DOHH2 (cell line): ENCODE measurements around the gene LRRC37A3.
"Not testable (repeated sequence)": the region's sequence is repeated elsewhere in the genome, so short reads cannot be mapped to it uniquely, and the experiment has no call there.

Experiments
- H3F3A ChIP-seq: fragments of 200-600 bp; sonication (generic), shearing (Covaris generic); 2 replicates; pipeline ENCODE4 v1.6.0; 2016; ENCODE audit warnings: antibody characterized with exemption, mild to moderate bottlenecking; ENCODE audit not compliant: control insufficient read depth, insufficient read depth
- H3K27ac ChIP-seq: fragments of 200-600 bp; sonication (generic); 2 replicates; pipeline ENCODE4 v1.5.1; 2014; ENCODE audit warnings: low read depth, mild to moderate bottlenecking, low read length, moderate library complexity
- H3K27me3 ChIP-seq: fragments of 200-600 bp; sonication (generic); 2 replicates; pipeline ENCODE4 v1.6.1; 2014; ENCODE audit warnings: mild to moderate bottlenecking, low read length, mixed read lengths; ENCODE audit not compliant: control insufficient read depth
- H3K36me3 ChIP-seq: fragments of 200-600 bp; sonication (generic); 2 replicates; pipeline ENCODE4 v1.6.1; 2014; ENCODE audit warnings: mild to moderate bottlenecking, low read length, moderate library complexity, mixed read lengths; ENCODE audit not compliant: control insufficient read depth
- H3K4me1 ChIP-seq: fragments of 200-600 bp; sonication (generic); 2 replicates; pipeline ENCODE4 v1.6.1; 2014; ENCODE audit warnings: mild to moderate bottlenecking, low read length, mixed read lengths; ENCODE audit not compliant: control insufficient read depth
- H3K4me2 ChIP-seq: fragments of 200-600 bp; sonication (generic); 2 replicates; pipeline ENCODE4 v1.6.0; 2014; ENCODE audit warnings: mild to moderate bottlenecking, low read length, moderate library complexity
- H3K4me3 ChIP-seq: fragments of 200-600 bp; sonication (generic); 2 replicates; pipeline ENCODE4 v1.5.1; 2014; ENCODE audit warnings: mild to moderate bottlenecking, low read length, mixed read lengths
- H3K79me2 ChIP-seq: fragments of 200-600 bp; sonication (generic); 2 replicates; pipeline ENCODE4 v1.6.1; 2014; ENCODE audit warnings: mild to moderate bottlenecking, low read length, mixed read lengths; ENCODE audit not compliant: control insufficient read depth
- H3K9me2 ChIP-seq: fragments of 200-600 bp; sonication (generic); replicated peaks from 2 replicates; pipeline ENCODE4 v1.6.1; 2014; ENCODE audit warnings: mild to moderate bottlenecking, low read length, mixed read lengths; ENCODE audit not compliant: control insufficient read depth
- H3K9me3 ChIP-seq: fragments of 200-600 bp; sonication (generic); 2 replicates; pipeline ENCODE4 v1.6.1; 2014; ENCODE audit warnings: antibody characterized with exemption, low read length, mixed read lengths; ENCODE audit not compliant: control insufficient read depth, insufficient read depth
- H4K20me1 ChIP-seq: fragments of 200-600 bp; sonication (generic); 2 replicates; pipeline ENCODE4 v1.6.0; 2014; ENCODE audit warnings: low read depth, mild to moderate bottlenecking, antibody characterized with exemption, low read length, moderate library complexity; ENCODE audit not compliant: control insufficient read depth, insufficient read depth
- EZH2phosphoT487 ChIP-seq: fragments of 200-600 bp; sonication (generic); IDR thresholded peaks from 2 replicates; pipeline ENCODE4 v1.6.1; 2017; ENCODE audit warnings: borderline replicate concordance, mild to moderate bottlenecking, antibody characterized with exemption, low read length, moderate library complexity, mixed read lengths
- TF ChIP-seq, protein P1 (sequence below): fragments of 200-600 bp; sonication (generic); IDR thresholded peaks from one replicate; pipeline ENCODE4 v1.5.1; 2014; ENCODE audit warnings: antibody characterized with exemption, mild to moderate bottlenecking, low read depth, low read length; ENCODE audit not compliant: poor library complexity, severe bottlenecking

Gene LRRC37A3

DNA sequence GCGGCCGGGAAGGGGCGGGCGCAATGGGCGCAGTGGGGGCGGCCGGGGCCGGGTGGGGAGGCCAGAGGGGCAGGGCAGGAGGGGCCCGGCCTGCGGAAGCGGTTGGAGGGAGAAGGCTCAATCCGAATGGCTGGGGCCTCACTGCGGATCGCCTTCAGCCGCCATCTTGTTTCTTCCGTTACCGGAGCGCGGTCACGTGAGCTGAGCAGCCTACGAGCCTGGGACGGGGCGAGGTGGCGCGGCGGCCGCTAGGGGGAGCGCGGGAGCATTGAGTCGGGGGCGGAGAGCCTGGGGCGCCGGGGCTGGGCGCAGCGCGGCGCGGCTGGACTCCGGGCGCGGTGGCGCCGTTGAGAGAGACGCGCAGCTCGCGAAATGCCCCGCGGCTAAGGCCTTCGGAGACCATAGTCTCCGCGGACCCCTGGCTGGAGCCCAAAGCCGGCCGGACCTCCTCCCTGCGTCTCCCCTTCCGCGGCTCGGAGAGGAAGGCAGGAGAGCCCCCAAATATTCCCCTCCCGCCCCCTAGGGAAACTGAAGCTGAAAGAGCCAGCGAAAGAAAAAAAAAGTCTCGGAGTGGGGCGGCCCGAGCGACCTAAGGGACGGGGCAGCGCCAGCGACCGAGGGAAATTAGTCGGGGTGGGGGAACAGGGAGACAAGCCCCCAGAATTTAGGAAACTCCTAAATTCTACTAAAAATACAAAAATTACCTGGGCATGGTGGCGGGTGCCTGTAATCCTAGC, at the start of gene LRRC37A3:
Gene LRRC37A3, minus strand, starts transcription at position 190 of the 737 bp plus-strand sequence. CDS start 22,221 bp downstream, outside the sequence.
- H3K4me3 ChIP-seq: peak within 1 kb of the TSS; percentile 82
- not testable (repeated sequence) for H4K20me1 ChIP-seq, H3K9me2 ChIP-seq, H3K79me2 ChIP-seq, H3K9me3 ChIP-seq, H3K36me3 ChIP-seq, H3K27me3 ChIP-seq
- peaks cover 18% of the 10 kb centered on the region for H3F3A ChIP-seq
- peak within 1 kb of the TSS; percentile 69 for H3K27ac ChIP-seq
- peak within 1 kb of the TSS; percentile 75 for H3K4me2 ChIP-seq
- TF ChIP-seq, protein P1, sequence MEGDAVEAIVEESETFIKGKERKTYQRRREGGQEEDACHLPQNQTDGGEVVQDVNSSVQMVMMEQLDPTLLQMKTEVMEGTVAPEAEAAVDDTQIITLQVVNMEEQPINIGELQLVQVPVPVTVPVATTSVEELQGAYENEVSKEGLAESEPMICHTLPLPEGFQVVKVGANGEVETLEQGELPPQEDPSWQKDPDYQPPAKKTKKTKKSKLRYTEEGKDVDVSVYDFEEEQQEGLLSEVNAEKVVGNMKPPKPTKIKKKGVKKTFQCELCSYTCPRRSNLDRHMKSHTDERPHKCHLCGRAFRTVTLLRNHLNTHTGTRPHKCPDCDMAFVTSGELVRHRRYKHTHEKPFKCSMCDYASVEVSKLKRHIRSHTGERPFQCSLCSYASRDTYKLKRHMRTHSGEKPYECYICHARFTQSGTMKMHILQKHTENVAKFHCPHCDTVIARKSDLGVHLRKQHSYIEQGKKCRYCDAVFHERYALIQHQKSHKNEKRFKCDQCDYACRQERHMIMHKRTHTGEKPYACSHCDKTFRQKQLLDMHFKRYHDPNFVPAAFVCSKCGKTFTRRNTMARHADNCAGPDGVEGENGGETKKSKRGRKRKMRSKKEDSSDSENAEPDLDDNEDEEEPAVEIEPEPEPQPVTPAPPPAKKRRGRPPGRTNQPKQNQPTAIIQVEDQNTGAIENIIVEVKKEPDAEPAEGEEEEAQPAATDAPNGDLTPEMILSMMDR: peak; percentile 88
- peaks cover 42% of the 10 kb centered on the region for H3K4me1 ChIP-seq

DNA sequence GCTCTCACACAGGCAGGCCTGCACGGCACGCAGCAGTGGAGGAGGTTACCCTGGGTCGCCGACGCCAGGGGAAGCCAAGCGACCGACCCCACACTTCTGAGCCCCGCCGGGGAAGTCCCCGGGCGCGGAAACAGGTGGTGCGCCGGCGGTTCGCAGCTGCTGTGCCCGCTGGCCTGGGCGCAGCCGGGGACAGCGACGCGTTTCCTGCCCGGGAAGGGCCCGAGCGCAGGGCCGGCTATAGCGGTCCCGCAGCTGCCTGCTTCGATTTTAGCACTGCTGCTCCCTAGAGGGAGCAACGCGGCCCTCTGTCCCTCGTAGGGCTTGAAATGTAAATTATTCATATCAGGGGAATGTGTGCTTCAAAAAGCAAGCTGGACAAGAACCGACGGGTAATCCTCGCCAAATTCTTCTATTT, 46.6 kb upstream of the LRRC37A3 start:
- Histone ChIP-seq H3K36me3 (peaks cover 27% of the 10 kb centered on the region), H3K4me2 (peak overlapping the region; percentile 96), H3K4me3 (peak overlapping the region; percentile 83), H3K79me2 (peaks cover 56% of the 10 kb centered on the region), H3K4me1 (peaks cover 94% of the 10 kb centered on the region), H3K27ac (peak overlapping the region; percentile 94), H3F3A (peaks cover 70% of the 10 kb centered on the region)
- TF ChIP-seq, protein P1: peak; percentile 13
- not testable (repeated sequence) for H3K9me3 ChIP-seq, H3K27me3 ChIP-seq, H3K9me2 ChIP-seq, H4K20me1 ChIP-seq

DNA sequence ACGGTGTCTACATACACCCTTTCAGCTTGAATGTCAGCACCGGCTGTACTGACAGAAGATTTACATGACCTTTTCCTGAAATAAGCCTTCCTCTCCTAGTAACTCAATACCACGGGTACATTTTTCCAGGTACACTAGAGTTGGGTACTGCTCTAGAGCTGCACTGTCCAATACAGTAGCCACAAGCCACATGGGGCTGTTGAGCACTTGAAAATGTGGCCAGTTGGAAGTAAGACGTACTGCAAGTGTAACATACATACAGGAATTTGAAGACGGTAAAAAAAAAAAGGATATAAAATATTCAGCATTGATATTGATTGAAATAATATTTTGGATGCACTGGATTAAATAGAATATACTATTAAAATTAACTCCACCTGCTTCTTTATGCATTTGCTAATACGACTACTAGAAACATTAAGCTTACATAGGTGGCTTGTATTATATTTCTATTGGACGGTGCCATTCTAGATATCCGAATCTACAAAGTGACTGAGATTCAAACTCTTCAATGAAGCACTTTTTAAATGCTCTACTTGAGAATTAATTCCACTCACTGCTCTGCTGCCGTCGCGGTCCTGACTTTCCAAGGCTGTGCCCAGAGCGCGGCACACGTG, 46.1 kb upstream of the LRRC37A3 start:
- peak overlapping the region; percentile 83 for H3K4me3 ChIP-seq
- H3F3A ChIP-seq: peaks cover 65% of the 10 kb centered on the region
- H3K79me2 ChIP-seq: peaks cover 61% of the 10 kb centered on the region
- H3K27ac ChIP-seq: peak overlapping the region; percentile 94
- not testable (repeated sequence) for H3K27me3 ChIP-seq, H3K9me2 ChIP-seq, H3K9me3 ChIP-seq, H4K20me1 ChIP-seq
- H3K4me2 ChIP-seq: peak overlapping the region; percentile 94
- H3K4me1 ChIP-seq: peaks cover 94% of the 10 kb centered on the region
- H3K36me3 ChIP-seq: peaks cover 26% of the 10 kb centered on the region

DNA sequence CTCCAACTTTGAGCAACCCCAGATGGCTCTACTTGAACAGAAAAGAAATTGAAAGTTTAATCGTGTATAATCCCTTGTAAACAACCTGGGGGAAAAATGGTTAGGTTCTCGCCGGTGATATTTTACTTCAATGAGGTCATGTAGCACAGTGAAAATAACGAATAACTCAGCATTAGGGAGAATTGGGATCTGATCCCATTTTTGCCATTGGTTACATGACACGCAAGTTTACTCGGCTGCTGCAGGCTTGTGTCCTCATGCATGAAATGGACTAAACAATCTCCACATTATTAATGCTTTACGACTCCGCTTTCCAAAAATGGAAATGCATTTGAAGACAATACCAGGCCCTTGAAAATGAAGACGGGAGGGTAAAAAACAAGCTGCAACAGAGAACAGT, 45.5 kb upstream of the LRRC37A3 start:
- H3K4me3 ChIP-seq: peak overlapping the region; percentile 83
- H3K36me3 ChIP-seq: peaks cover 30% of the 10 kb centered on the region
- peak overlapping the region; percentile 94 for H3K27ac ChIP-seq
- H3K4me2 ChIP-seq: peak overlapping the region; percentile 94
- no peaks in the 10 kb centered on the region for H3K27me3 ChIP-seq
- H3K79me2 ChIP-seq: peaks cover 67% of the 10 kb centered on the region
- H3F3A ChIP-seq: peaks cover 61% of the 10 kb centered on the region
- peaks cover 95% of the 10 kb centered on the region for H3K4me1 ChIP-seq
- no peaks in the 10 kb centered on the region for H3K9me3 ChIP-seq
- H4K20me1 ChIP-seq: no peaks in the 10 kb centered on the region
- TF ChIP-seq, protein P1: no peak
- TF ChIP-seq EZH2phosphoT487: no peak
- no peaks in the 10 kb centered on the region for H3K9me2 ChIP-seq

DNA sequence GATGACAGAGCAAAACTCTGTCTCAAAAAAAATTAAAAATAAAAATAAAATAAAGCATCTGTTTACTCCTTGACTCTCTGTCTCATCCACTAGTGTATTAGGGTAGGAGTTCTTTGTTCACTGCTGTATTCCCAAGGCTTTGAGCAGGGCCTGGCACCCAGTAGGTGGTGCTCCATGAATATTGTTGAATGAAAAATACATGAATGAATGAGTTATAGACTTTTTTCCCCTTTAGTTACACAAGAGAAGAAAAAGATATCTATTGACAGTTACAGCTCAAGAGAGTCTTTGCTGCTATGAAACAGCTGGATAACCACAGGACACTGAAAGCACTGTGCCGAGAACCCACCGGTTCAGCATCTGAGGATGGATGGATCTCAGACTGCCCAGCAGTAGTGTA, 44.5 kb upstream of the LRRC37A3 start:
- Histone ChIP-seq H3K36me3 (peaks cover 36% of the 10 kb centered on the region), H3K4me3 (peak overlapping the region; percentile 83), H3K4me1 (peaks cover 93% of the 10 kb centered on the region), H3K79me2 (peaks cover 77% of the 10 kb centered on the region), H3F3A (peaks cover 51% of the 10 kb centered on the region), H3K4me2 (peak overlapping the region; percentile 94), H3K27ac (peak overlapping the region; percentile 94)
- H3K9me3 ChIP-seq, H4K20me1 ChIP-seq, H3K27me3 ChIP-seq, H3K9me2 ChIP-seq: not testable (repeated sequence)
